ENCODE data around the gene GNAQ.
"Not testable (repeated sequence)": the region's sequence is repeated elsewhere in the genome, so short reads cannot be mapped to it uniquely, and the experiment has no call there.

The GNAQ gene

DNA sequence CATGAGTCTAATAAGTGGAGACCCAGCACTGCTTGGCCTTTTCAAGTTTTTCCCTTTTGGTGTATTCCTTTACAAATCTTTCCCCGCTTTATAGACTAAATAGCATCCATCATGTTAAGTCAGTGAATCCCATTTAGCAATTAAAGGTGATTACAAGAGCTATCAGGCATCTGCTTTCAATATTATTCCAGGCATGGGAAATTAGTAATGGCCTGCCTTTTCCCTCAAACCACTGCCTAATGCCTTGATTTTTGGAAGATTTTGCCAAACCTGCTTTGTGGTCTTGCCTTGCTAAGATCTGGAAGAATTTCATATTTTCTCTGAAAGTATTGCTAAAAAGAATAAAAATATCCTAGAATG is 280.6 kb downstream of the GNAQ start:
- in situ Hi-C loops (cut with MboI; ENCODE audit: low sequenced_read_pairs): no loop called here

DNA sequence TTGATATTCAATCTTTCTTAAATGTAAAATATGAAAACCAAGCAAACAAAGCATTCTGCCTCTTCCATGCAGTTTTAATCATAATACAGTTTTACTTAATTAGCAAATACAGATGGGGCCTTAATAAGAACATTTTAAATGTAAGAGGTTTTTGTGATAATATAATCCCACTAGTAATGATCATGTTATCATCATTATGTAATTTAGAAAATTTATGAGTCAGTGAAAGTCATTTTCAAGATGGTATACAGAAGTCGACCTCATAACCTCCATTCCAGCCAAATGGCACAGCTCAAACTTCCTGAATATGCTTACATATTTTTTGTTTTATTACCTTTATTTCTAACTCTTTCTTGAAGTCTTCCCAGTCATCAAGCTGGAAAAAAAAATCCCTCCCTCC is 281.3 kb downstream of the GNAQ start:
- in situ Hi-C loops (cut with MboI; ENCODE audit: low sequenced_read_pairs): no loop called here

DNA sequence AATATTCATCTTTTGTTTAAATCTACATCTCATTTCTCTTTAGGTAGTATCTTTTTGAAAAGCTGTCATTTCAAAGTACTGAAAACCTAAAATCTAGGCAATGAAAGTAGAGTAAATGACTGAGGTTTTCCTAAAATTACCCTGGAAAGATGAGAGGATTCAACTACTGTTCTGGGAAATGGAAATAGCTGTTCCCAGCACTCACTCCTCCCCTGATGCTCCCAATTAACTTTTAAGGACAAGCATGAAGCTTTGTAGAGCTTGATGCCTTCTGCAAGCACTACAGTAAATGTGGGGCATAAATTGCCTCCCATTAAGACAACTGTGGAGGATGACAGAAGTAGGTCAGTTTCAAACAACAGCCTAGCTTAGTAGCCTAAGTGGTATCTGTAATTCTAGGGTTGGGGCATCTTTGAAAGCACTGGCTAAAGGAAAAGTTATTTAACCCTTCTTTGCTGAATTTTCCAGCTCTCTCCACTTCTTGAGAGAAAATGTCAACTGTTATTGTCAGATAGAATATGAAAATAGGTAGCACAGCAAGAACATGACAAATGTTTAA is 283.3 kb downstream of the GNAQ start:
- in situ Hi-C loops (cut with MboI; ENCODE audit: low sequenced_read_pairs): no loop called here

DNA sequence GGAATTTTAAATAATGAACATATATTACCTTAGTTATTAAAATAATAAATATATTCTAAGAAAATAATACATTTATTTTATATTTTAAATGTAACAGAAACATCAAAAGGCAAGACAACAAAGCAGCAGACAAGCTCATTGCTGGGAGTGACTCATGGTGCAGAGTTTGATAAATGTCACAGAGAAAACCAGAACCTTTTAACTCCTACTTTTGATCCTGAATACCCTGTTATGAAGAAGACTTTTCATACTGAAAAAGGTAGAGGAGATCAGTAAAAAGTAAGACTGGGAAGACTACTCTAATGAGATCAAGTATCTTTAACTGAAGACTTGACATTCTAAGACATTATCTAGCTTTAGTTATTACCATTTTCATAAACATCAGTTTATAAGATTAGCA is 284.4 kb downstream of the GNAQ start:
- in situ Hi-C loops (cut with MboI; ENCODE audit: low sequenced_read_pairs): no loop called here

DNA sequence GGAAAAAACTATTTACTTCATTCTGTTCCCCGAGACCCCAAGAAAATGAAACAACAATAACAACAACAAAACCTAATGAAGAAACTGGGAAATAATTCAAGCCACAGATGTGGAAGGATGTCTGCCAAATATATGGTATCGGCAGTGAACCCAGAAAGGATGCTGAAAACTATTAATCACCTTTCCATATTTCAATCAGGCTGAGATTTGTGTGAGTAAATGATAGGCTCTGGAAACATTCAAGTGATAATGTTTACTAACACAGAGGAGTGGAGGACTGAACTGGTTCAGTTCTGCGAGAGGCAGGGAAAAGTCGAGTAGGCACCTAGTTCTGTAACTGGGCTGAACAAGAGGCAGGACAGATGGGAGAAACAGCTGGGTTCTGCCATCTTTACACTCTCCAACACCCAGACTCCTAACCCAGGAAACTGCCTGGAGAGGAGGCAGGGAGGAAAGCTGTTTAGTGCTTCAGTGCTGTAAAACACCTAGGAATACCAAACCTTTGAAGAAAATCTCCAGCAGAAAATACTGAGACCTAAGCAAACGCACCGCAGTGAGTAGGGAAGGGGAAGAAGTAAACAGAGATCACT is 286.7 kb downstream of the GNAQ start:
- in situ Hi-C loops (cut with MboI; ENCODE audit: low sequenced_read_pairs): no loop called here

DNA sequence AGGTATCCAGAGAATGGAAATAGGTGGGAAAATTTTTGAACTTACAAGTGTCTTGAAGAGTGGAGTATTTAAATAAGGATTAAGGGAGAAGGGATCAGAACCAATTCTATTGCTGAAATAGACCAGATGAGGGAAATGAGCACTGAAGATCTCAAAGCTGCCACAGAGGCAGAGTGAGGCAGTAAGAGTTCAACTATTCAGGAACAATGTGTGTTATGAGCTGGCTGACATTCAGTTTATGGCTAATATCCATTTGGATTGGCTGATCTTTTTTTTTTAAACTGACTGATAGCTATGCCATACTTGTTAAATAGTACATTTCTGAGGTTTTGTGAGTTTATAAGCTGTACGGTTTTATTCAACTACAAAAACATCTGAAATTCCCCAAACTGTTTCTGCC is 288.2 kb downstream of the GNAQ start:
- in situ Hi-C loops (cut with MboI; ENCODE audit: low sequenced_read_pairs): no loop called here

- in situ Hi-C loops (cut with MboI; ENCODE audit: low sequenced_read_pairs): no loop called here
These were observed 292.7 kb downstream of the GNAQ start for GRCh38 chr9:77738932-77739331.

- in situ Hi-C loops (cut with MboI; ENCODE audit: low sequenced_read_pairs): no loop called here
These were observed 296.1 kb downstream of the GNAQ start for GRCh38 chr9:77735494-77735893.

DNA sequence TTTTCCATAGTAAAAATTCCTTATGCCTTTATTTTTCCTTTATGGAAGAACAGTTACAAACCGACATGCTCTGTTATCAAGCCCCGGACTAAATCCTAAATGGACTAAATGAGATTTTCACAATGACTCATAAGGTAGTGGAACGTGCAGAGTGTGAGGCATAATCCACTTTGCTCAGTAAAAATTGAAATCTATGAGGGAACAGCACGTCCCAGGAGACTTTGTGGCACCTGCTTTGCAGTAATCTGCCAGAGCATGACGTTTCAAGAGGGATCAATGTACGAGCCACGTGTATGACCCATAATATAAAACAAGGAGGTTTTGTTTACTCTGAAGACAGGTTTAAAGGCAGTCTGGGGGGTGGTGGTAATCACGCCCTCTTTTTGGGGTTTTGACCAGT is 299.7 kb downstream of the GNAQ start:
- in situ Hi-C loops (cut with MboI; ENCODE audit: low sequenced_read_pairs): no loop called here

DNA sequence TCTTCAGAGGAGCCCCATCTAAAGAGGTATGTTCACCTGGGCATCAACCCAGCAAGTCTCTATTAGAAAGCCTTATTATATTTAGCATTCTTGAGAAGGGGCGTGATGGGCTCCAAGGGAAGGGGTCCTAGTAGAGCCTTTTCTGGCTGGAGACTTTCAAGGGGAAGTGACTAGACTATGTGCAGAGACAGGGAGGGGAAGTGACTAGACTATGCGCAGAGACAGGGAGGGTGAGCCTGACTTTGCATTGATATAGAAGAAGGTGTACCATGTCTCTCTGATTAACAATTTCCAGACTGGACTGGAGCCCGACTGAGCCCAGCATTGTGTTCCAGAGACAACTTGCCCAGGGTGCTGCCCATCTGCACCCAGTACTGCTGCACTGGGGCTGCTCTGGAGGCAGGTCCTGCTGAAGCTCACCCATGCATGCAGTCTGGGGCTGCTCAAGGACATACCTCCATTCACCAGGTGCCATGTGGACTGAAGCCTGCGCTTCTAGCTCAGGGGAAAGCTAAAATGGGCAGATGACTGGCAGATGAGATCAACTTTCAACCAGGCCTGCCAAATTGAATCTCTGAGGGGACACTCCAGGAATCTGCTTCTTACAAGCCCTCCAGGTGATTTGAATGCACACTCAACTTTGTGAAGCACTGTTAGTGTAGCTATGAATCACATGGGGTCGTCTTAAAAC is 300.5 kb downstream of the GNAQ start:
- in situ Hi-C loops (cut with MboI; ENCODE audit: low sequenced_read_pairs): no loop called here

DNA sequence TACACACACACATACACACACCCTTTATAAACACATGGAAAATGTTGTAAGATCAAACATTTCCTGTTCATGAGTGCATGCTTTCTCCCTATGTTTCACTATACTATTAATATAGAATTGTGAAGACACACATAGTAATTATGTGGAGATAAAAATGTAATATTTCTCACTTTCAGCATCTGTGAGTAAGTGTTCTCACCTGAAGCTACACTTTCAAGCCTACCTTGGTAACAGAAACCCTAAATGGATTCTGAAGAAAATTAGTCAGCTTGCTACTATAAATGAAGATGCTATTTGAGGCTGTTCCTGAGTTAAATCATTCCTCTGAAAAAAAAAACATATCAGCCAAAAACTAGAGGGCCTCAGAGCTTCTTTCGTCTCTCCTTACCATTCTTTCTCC is 302.4 kb downstream of the GNAQ start:
- in situ Hi-C loops (cut with MboI; ENCODE audit: low sequenced_read_pairs): no loop called here

DNA sequence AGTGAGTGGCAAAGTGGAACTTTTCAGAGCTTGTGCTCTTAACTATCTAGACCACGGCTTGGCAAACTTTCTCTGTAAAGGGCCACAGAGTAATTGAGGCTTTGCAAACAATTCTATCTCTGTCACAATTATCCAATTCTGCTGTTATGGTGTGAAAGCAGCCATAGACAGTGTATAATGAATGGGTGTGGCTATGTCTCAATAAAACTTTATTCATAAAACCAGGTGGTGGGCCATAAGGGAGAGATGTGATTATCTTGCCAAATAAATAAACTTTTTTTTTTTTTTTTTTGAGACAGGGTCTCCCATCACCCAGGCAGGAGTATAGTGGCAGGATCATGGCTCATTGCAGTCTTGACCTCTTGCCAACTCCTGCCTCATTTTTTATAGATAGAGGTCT is 304.8 kb downstream of the GNAQ start:
- in situ Hi-C loops (cut with MboI; ENCODE audit: low sequenced_read_pairs): no loop called here

GRCh38 chr9:77726289-77726688 is 305.3 kb downstream of the GNAQ start:
- in situ Hi-C loops (cut with MboI; ENCODE audit: low sequenced_read_pairs): no loop called here

DNA sequence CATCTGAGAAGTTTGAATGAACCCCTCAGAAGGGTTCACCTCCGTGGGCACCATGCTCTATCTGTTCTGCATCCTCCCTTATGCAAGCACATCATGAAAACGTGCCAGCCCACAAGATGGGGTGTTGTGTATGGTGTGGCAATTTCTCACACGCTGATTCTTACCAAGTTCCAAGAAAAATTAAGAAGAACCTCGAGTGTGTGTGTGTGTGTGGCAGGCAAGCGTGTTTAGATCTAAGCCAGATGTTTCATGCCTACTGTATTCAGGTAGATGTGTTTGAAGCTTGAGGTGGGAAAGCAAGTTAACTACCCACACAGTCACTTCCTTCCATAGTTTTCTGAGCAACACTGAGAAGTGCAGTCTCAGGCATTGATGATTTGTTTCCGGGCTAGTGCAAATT is 305.8 kb downstream of the GNAQ start:
- in situ Hi-C loops (cut with MboI; ENCODE audit: low sequenced_read_pairs): no loop called here

DNA sequence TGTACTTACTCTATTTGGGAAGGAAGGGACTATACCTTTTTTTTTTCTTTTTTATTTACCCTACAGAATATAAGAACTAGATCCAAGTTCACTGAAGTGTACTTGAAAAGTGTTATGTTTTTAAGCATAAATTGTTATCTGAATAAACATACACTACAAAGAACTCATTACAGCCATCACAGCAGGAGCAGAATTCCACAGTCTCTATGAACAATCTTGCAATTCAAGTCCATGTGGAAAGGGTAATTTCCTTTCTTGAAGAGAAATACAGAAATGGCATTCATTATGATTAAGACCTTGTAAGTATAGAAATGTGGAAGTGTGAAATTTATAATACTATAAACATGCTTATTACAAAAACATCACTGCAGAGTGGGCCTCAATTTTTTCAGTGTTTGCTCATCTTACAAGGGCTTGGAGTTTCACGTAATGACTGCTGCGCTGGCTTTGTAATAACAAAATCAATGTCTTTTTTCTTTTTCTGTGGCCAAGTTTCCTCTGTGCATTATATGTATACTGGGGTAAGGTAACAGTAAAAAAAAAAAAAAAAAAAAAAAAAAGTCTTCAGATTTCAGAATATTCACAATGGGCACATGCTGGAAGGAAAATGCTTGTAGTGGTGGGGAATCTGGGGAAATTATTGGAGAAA is 306.4 kb downstream of the GNAQ start:
- in situ Hi-C loops (cut with MboI; ENCODE audit: low sequenced_read_pairs): no loop called here

GRCh38 chr9:77721156-77721555 is 310.5 kb downstream of the GNAQ start:
- in situ Hi-C loops (cut with MboI; ENCODE audit: low sequenced_read_pairs): not testable (repeated sequence)

- in situ Hi-C loops (cut with MboI; ENCODE audit: low sequenced_read_pairs): no loop called here
These were observed 312.3 kb downstream of the GNAQ start for GRCh38 chr9:77719321-77719720.

DNA sequence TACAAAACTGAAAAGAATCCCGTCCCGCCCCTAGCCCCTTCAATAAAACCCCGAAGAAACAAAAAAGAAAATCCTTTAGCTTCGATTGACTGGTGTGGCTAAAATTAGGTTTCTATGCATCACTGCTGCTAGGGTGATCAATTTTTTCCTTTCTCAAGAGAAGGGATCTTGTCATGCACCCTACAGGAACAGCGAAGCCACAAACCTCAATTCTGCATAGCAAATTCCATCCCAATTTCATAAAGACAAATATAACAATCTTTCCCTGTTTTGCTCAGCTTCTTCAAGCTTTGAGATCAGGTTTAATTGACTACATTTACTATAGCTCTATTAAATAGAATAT is 313.3 kb downstream of the GNAQ start:
- in situ Hi-C loops (cut with MboI; ENCODE audit: low sequenced_read_pairs): not testable (repeated sequence)

DNA sequence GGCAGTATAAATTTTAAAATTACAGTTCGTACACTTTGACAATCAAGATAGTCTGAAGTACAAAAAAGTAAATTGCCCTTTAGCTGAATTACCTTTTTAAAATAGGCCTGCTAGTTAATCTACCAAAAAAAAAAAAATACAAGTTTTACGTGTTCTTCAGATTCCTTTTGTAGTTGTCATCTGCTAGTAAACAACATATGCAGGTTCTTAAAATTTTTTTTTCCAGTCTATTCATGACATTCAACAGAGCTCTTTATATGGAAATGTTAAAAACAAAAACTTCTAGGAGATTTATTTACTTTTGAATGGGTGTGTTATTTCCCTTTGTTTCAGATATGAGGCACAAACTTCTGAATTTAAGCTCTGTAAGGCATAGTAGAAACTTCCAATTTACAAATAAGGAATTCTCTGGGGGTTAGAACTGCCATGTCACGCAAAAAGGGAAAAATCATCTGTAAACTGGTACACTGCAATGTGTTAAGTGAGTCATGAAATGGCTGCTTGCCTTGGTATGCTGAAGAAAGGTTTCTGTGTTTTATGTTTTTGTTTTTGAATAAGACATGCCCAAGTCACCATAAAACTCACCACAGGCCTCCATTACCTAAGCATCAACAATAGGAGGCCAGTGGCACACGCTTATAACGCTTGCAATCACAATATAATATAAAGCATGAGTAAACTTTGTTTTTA is 313.9 kb downstream of the GNAQ start:
- in situ Hi-C loops (cut with MboI; ENCODE audit: low sequenced_read_pairs): not testable (repeated sequence)

- in situ Hi-C loops (cut with MboI; ENCODE audit: low sequenced_read_pairs): no loop called here
These were observed 317.5 kb downstream of the GNAQ start for GRCh38 chr9:77714077-77714549.

DNA sequence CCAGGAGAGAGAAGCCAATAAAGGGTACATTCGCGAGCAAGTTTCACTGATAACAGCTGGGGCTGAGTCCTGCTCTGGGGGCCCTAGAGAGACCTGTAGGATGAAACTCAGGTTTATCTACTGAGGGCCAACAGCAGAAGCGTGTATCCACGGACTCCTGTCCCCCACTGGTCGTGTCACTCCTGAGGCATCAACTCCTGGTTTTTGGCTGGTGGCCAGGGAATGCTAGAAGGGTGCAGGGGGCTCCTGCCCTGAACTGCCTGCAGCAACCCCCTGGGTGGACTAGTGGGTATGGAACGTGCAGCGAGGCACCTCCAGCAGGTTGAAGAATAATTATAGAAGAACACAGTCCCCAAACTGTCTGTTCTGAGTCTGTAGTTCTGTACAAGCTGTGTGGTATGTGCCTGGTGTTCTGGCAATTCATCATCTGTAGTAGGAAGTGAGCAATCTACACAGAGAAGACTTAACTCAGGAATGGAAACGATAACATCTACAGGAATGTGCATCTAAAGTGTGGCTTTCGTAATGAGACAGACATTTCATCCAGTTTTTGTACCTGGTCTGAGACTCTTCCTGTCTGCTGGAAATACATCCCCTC is 319.0 kb downstream of the GNAQ start:
- in situ Hi-C loops (cut with MboI; ENCODE audit: low sequenced_read_pairs): no loop called here

Data from hTERT RPE-1 (cell line).